Erythroblast (primary cell): ENCODE results near the gene ASAP3.

Experiments
- GATA1 ChIP-seq: IDR thresholded peaks from 2 replicates; pipeline ENCODE4 v1.6.1; 2011; ENCODE audit warnings: low read depth, mild to moderate bottlenecking, control low read depth, low read length, moderate library complexity
- POLR2A ChIP-seq: IDR thresholded peaks from 2 replicates; pipeline ENCODE4 v1.6.1; 2011; ENCODE audit warnings: mild to moderate bottlenecking, low read length

GRCh38 chr1:23396380-23396779, 87.6 kb downstream of the ASAP3 start:
- TF ChIP-seq POLR2A (no peak), GATA1 (no peak)
